Measurements from ENCODE around the gene HLA-DQA2. TPM values are rescaled to one million over a fixed set of nuclear protein-coding genes. Genes with fewer than 3 reads are reported as not detected.
"Not testable (repeated sequence)": the region's sequence is repeated elsewhere in the genome, so short reads cannot be mapped to it uniquely, and the experiment has no call there.

HLA-DQA2 gene
- 3.8 and 4.3 TPM in 2 replicates for total RNA-seq

- intact Hi-C loops (cut with micrococcal nuclease), result no loop called here
These were observed at the start of gene HLA-DQA2 for GRCh38 chr6:32741031-32741960. TSS of gene HLA-DQA2 (plus strand) at chr6:32741391. CDS start at chr6:32741444, 53 bp downstream.

GRCh38 chr6:32692019-32692418 lies 49.2 kb upstream of the HLA-DQA2 start:
- intact Hi-C loops (cut with micrococcal nuclease), result no loop called here

- intact Hi-C loops (cut with micrococcal nuclease), result no loop called here
These were observed 44.2 kb upstream of the HLA-DQA2 start for GRCh38 chr6:32697031-32697430.

GRCh38 chr6:32700391-32701040 lies 40.7 kb upstream of the HLA-DQA2 start:
- intact Hi-C loops (cut with micrococcal nuclease), result loop anchor here (1.0 to 5.0 kb wide), 3 partner anchors 97 to 287 kb away; no protein-coding TSS in a partner anchor

- intact Hi-C loops (cut with micrococcal nuclease), result loop anchor here (5.0 kb wide), 1 partner anchor 94 kb away; no protein-coding TSS in a partner anchor
These were observed 37.8 kb upstream of the HLA-DQA2 start for GRCh38 chr6:32703347-32703746.

- intact Hi-C loops (cut with micrococcal nuclease), result not testable (repeated sequence)
These were observed 36.0 kb upstream of the HLA-DQA2 start for GRCh38 chr6:32705164-32705563.

- intact Hi-C loops (cut with micrococcal nuclease), result no loop called here
These were observed 31.6 kb upstream of the HLA-DQA2 start for GRCh38 chr6:32709625-32710024.

GRCh38 chr6:32713241-32713640 lies 27.9 kb upstream of the HLA-DQA2 start:
- intact Hi-C loops (cut with micrococcal nuclease), result no loop called here

- intact Hi-C loops (cut with micrococcal nuclease), result no loop called here
These were observed 24.8 kb upstream of the HLA-DQA2 start for GRCh38 chr6:32716396-32716795.

GRCh38 chr6:32718879-32719278 lies 22.3 kb upstream of the HLA-DQA2 start:
- intact Hi-C loops (cut with micrococcal nuclease), result no loop called here

GRCh38 chr6:32738126-32738525 lies 3.1 kb upstream of the HLA-DQA2 start:
- intact Hi-C loops (cut with micrococcal nuclease), result no loop called here

- intact Hi-C loops (cut with micrococcal nuclease), result no loop called here
These were observed 1.2 kb downstream of the HLA-DQA2 start for GRCh38 chr6:32742374-32742773.

- intact Hi-C loops (cut with micrococcal nuclease), result no loop called here
These were observed 3.6 kb downstream of the HLA-DQA2 start for GRCh38 chr6:32744776-32745175.

GRCh38 chr6:32745649-32746048 lies 4.5 kb downstream of the HLA-DQA2 start:
- intact Hi-C loops (cut with micrococcal nuclease), result not testable (repeated sequence)

GRCh38 chr6:32752580-32752979 lies 11.4 kb downstream of the HLA-DQA2 start:
- intact Hi-C loops (cut with micrococcal nuclease), result no loop called here

GRCh38 chr6:32759669-32760068 lies 18.5 kb downstream of the HLA-DQA2 start:
- intact Hi-C loops (cut with micrococcal nuclease), result loop anchor here (5.0 kb wide), 1 partner anchor 92 kb away; the partner anchor contains the start of gene HLA-DQB1

- intact Hi-C loops (cut with micrococcal nuclease), result loop anchor here (5.0 kb wide), 1 partner anchor 94 kb away; the partner anchor contains the start of gene HLA-DQB1
These were observed 19.9 kb downstream of the HLA-DQA2 start for GRCh38 chr6:32761072-32761471.

GRCh38 chr6:32761548-32761947 lies 20.4 kb downstream of the HLA-DQA2 start:
- intact Hi-C loops (cut with micrococcal nuclease), result loop anchor here (5.0 kb wide), 1 partner anchor 94 kb away; the partner anchor contains the start of gene HLA-DQB1

- intact Hi-C loops (cut with micrococcal nuclease), result loop anchor here (5.0 kb wide), 1 partner anchor 96 kb away; the partner anchor contains the start of gene HLA-DQB1
These were observed 22.2 kb downstream of the HLA-DQA2 start, which contains the start of gene HLA-DQB2 for GRCh38 chr6:32763421-32763820. TSS of gene HLA-DQB2 (minus strand) at chr6:32763532. CDS start at chr6:32763470, 62 bp downstream.

- intact Hi-C loops (cut with micrococcal nuclease), result loop anchor here (5.0 kb wide), 1 partner anchor 97 kb away; the partner anchor contains the start of gene HLA-DQB1
These were observed 22.9 kb downstream of the HLA-DQA2 start for GRCh38 chr6:32764048-32764447.

GRCh38 chr6:32772656-32773055 lies 31.5 kb downstream of the HLA-DQA2 start:
- intact Hi-C loops (cut with micrococcal nuclease), result no loop called here

- intact Hi-C loops (cut with micrococcal nuclease), result no loop called here
These were observed 33.2 kb downstream of the HLA-DQA2 start for GRCh38 chr6:32774426-32774825.

Measured in T-helper 2 cell treated with Interferon-gamma antibody and Interleukin-4, amounts not matched to agents 100 ng/mL and 5 ng/mL, for 36 hours (primary cell).